SH-SY5Y (cell line): ENCODE data around the gene POLE3.

Experiments used
- GATA2 ChIP-seq: IDR thresholded peaks from 2 replicates; pipeline ENCODE4 v1.6.1; 2011; ENCODE audit warnings: mild to moderate bottlenecking, low read depth, low read length
- GATA3 ChIP-seq: IDR thresholded peaks from 2 replicates; pipeline ENCODE4 v1.6.1; 2011; ENCODE audit warnings: low read depth, mild to moderate bottlenecking, low read length, moderate library complexity

POLE3 gene

GRCh38 chr9:113410207-113410864 is at the start of gene POLE3, which contains the start of gene C9orf43:
POLE3 (minus strand) TSS chr9:113410675; CDS start chr9:113410293, 382 bp downstream.
C9orf43 (plus strand) TSS chr9:113410747; CDS start chr9:113413494, 2,747 bp downstream.
- no peak for TF ChIP-seq GATA3
- TF ChIP-seq GATA2 = no peak; the same call in 1 of the 2 replicates

- TF ChIP-seq GATA3 = no peak
- no peak for TF ChIP-seq GATA2
Measured at GRCh38 chr9:113456235-113456634, 45.8 kb upstream of the POLE3 start.

- TF ChIP-seq GATA2 = no peak
- no peak for TF ChIP-seq GATA3
Measured at GRCh38 chr9:113454914-113455761, 44.7 kb upstream of the POLE3 start.

GRCh38 chr9:113452113-113452605 is 41.7 kb upstream of the POLE3 start:
- TF ChIP-seq GATA3 (no peak), GATA2 (no peak)

GRCh38 chr9:113449376-113449775 is 38.9 kb upstream of the POLE3 start:
- TF ChIP-seq GATA2 (no peak), GATA3 (no peak)

GRCh38 chr9:113446323-113446740 is 35.9 kb upstream of the POLE3 start:
- TF ChIP-seq GATA3 (no peak), GATA2 (no peak)

GRCh38 chr9:113444736-113445135 is 34.3 kb upstream of the POLE3 start:
- TF ChIP-seq GATA2 (no peak), GATA3 (no peak)

- TF ChIP-seq GATA3 (no peak), GATA2 (no peak)
Measured at GRCh38 chr9:113436728-113437515, 26.4 kb upstream of the POLE3 start.

GRCh38 chr9:113431191-113431590 is 20.7 kb upstream of the POLE3 start:
- no peak for TF ChIP-seq GATA3
- no peak for TF ChIP-seq GATA2

GRCh38 chr9:113428062-113428615 is 17.7 kb upstream of the POLE3 start:
- TF ChIP-seq GATA3 (no peak), GATA2 (no peak)

- TF ChIP-seq GATA3 (no peak), GATA2 (no peak)
Measured at GRCh38 chr9:113427629-113428028, 17.2 kb upstream of the POLE3 start.

- TF ChIP-seq GATA2 (no peak), GATA3 (no peak)
Measured at GRCh38 chr9:113426701-113427100, 16.2 kb upstream of the POLE3 start.

GRCh38 chr9:113425072-113425471 is 14.6 kb upstream of the POLE3 start:
- TF ChIP-seq GATA2 = no peak
- no peak for TF ChIP-seq GATA3
